ENCODE measurements around the gene CALR. TPM values are rescaled to one million over a fixed set of nuclear protein-coding genes. Genes with fewer than 3 reads are reported as not detected.

The CALR gene
- total RNA-seq, 1 experiment from 2014 or later, result 606 TPM

DNA sequence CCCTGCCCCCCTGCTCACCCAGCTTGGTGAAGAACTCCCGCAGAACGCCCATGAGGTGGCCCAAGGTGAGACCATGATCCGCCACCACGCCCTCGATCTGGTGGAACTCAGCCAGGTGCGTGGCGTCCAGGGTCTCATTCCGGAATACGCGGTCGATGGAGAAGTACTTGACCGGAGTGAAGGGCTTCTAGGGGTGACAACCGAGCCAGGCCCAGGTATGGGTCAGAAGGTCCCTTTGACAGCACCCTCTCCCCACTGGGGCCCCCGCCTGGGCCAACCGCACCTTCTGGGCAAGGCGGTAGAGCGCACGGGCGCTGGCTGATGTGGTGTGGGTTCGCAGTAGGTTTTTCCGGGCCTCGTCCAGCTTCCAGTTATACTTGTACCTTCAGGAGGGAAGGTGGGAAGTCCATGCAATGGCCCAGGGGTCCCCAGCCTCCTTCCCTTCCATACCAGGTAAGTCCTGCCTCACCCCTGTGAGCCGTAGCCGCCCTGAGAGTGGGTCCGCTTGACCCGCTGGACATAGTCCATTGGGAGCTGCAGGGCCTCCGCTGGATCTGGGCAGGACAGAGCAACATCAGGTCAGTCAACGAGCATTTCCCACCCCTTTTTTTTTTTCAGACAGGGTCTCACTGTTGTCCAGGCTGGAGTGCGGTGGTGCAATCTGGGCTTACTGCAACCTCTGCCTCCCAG lies 13.6 kb upstream of the CALR start:
- Histone ChIP-seq H3K4me1 (replicated peaks; ENCODE audit: insufficient read depth) (no peaks in the 10 kb centered on the region; the same call in 1 of the 2 replicates), H3K9me2 (ENCODE audit: insufficient read depth) (no peaks in the 10 kb centered on the region), H3K36me3 (ENCODE audit: low read depth) (peaks cover 40% of the 10 kb centered on the region), H4K20me1 (ENCODE audit: insufficient read depth) (no peaks in the 10 kb centered on the region; the same call in 1 of the 2 replicates), H3F3A (ENCODE audit: insufficient read depth, low read depth) (peaks cover 28% of the 10 kb centered on the region), H2AFZ (no peak overlapping the region), H3K27me3 (ENCODE audit: insufficient read depth, low read depth) (no peaks in the 10 kb centered on the region), H3K4me2 (no peak overlapping the region), H3K9me3 (ENCODE audit: insufficient read depth, low read depth) (no peaks in the 10 kb centered on the region), H3K4me3 (no peak overlapping the region), H3K79me2 (ENCODE audit: low read depth) (no peaks in the 10 kb centered on the region), H3K27ac (no peak overlapping the region)
- TF ChIP-seq CTCF (conservative IDR thresholded peaks at IDR 0.05) (no peak), EZH2 (IDR thresholded peaks at IDR 0.05; ENCODE audit: low read depth) (no peak)
- BruUV-seq (replicated peaks), result no TSS peak
- no peak for DNase-seq
- ChIA-PET CTCF (no interaction called here), POLR2A (ENCODE audit: unreplicated experiment) (interaction anchor here (0.7 kb wide), 1 partner anchor 13 kb away, joined by 4 read pairs; no protein-coding TSS in a partner anchor)
- intact Hi-C loops (cut with micrococcal nuclease; ENCODE audit: unreplicated experiment), result no loop called here

DNA sequence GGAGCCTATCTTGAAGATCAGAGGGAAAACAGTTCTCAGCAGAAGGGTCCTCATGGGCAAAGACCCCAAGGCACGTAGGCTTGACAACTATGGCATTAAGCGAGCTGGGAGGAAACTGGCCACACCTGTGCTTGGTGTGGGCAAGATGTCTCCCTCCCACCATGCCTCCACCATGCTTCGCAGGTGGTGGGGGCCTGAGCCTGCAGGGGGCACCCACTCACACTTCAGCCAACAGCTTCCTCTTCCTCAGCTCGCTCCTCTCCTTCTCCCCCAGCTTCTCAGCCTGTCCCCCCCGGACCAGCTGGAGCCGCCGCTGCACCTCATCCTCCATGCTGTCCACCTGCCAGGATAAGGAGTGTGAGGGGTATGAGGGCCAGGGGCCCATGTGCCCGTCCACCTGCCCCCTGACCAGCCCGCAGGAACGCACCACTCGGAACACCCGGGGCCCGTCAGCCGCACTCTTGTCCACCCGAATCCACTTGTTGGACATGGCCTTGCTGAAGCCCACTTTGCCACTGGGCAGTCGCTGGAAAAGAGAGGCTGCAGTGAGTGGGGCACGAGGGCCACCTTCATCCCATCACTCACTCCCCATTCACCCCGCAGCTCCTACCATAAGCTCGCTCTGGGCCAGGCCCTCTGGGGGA lies 8.3 kb upstream of the CALR start:
- BruUV-seq (replicated peaks), result no TSS peak
- Histone ChIP-seq H3K9me3 (ENCODE audit: insufficient read depth, low read depth) (no peaks in the 10 kb centered on the region), H3K27ac (no peak overlapping the region), H3K4me3 (no peak overlapping the region), H3K79me2 (ENCODE audit: low read depth) (peaks cover 30% of the 10 kb centered on the region), H4K20me1 (ENCODE audit: insufficient read depth) (peaks cover 3% of the 10 kb centered on the region), H3K27me3 (ENCODE audit: insufficient read depth, low read depth) (no peaks in the 10 kb centered on the region), H2AFZ (no peak overlapping the region), H3K9me2 (ENCODE audit: insufficient read depth) (no peaks in the 10 kb centered on the region), H3F3A (ENCODE audit: insufficient read depth, low read depth) (no peaks in the 10 kb centered on the region; the same call in 1 of the 2 replicates), H3K36me3 (ENCODE audit: low read depth) (peaks cover 32% of the 10 kb centered on the region), H3K4me1 (replicated peaks; ENCODE audit: insufficient read depth) (peaks cover 12% of the 10 kb centered on the region), H3K4me2 (no peak overlapping the region)
- POLR2A ChIA-PET (ENCODE audit: unreplicated experiment), result no interaction called here
- no peak for DNase-seq
- intact Hi-C loops (cut with micrococcal nuclease; ENCODE audit: unreplicated experiment), result no loop called here
- CTCF ChIA-PET, result no interaction called here
- TF ChIP-seq CTCF (conservative IDR thresholded peaks at IDR 0.05) (no peak), EZH2 (IDR thresholded peaks at IDR 0.05; ENCODE audit: low read depth) (no peak)

DNA sequence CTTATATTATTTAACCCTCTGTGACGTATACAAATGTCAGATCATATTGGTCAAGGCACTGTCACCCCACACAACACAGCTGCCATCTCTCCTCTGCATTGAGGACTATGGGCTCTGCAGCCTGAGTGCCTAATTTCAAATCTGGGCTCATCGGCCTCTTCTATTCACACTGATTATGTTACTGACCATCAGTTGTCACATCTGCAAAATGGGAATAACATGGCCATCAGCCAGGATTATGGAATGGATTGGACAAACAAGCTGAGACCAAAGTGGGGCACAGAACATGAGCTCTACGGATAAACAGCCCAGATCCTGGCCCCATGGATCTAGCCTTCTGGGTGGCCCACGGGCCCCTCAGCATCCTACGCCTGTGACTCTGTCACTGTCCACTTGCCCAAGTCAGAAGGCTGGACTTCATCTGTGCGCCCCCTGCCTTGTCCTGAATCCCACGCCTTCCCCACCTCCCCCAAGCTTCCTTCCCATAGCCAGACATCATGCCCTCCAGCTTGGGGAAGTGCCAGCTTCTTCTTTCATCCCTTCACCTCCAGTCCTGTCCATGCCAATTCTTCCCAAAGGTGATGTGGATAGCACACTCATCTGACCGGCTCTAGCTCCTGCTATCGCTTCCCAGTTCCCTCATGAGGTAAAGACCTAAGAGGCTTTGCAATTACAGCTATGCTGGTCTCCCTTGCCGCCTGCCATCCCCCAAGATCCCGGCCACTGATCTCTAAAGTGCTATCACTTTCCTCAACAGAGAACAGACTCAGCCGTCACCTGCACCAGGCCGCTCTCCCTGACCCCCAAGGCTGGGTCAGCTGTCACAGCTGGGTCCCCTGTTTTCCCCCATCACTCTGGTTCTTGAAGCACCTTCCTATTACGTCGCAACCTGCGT lies 5.8 kb upstream of the CALR start:
- ChIA-PET POLR2A (ENCODE audit: unreplicated experiment) (no interaction called here), CTCF (no interaction called here)
- H3K27me3 ChIP-seq (ENCODE audit: insufficient read depth, low read depth), result no peaks in the 10 kb centered on the region
- no peaks in the 10 kb centered on the region for H3K9me2 ChIP-seq (ENCODE audit: insufficient read depth)
- peak overlapping the region; percentile 25; the same call in 1 of the 2 replicates for H3K27ac ChIP-seq
- H4K20me1 ChIP-seq (ENCODE audit: insufficient read depth), result peaks cover 3% of the 10 kb centered on the region
- no peaks in the 10 kb centered on the region for H3K9me3 ChIP-seq (ENCODE audit: insufficient read depth, low read depth)
- peak overlapping the region; percentile 93 for H2AFZ ChIP-seq
- BruUV-seq (replicated peaks), result no TSS peak
- no peak for DNase-seq
- TF ChIP-seq EZH2 (IDR thresholded peaks at IDR 0.05; ENCODE audit: low read depth) (no peak), CTCF (conservative IDR thresholded peaks at IDR 0.05) (no peak)
- H3F3A ChIP-seq (ENCODE audit: insufficient read depth, low read depth), result no peaks in the 10 kb centered on the region; the same call in 1 of the 2 replicates
- peak overlapping the region; percentile 91 for H3K4me3 ChIP-seq
- H3K36me3 ChIP-seq (ENCODE audit: low read depth), result peaks cover 15% of the 10 kb centered on the region; the same call in 1 of the 2 replicates
- intact Hi-C loops (cut with micrococcal nuclease; ENCODE audit: unreplicated experiment), result no loop called here
- H3K4me1 ChIP-seq (replicated peaks; ENCODE audit: insufficient read depth), result peaks cover 17% of the 10 kb centered on the region
- peak overlapping the region; percentile 96 for H3K4me2 ChIP-seq
- peaks cover 30% of the 10 kb centered on the region for H3K79me2 ChIP-seq (ENCODE audit: low read depth)

Data from PC-9 (cell line).